Astrocyte (in vitro differentiated cells and primary cell): ENCODE measurements around the gene SARS1.

ENCODE experiments used
- EZH2 ChIP-seq: IDR thresholded peaks from 2 replicates; pipeline ENCODE4 v1.6.1; 2012; ENCODE audit warnings: mild to moderate bottlenecking, low read length, inconsistent platforms; ENCODE audit not compliant: insufficient read depth
- TF ChIP-seq, protein P1 (sequence below): IDR thresholded peaks from 2 replicates; pipeline ENCODE4 v1.5.1; 2011; ENCODE audit warnings: low read depth, mild to moderate bottlenecking, inconsistent platforms, low read length, moderate library complexity; ENCODE audit not compliant: insufficient read depth

DNA sequence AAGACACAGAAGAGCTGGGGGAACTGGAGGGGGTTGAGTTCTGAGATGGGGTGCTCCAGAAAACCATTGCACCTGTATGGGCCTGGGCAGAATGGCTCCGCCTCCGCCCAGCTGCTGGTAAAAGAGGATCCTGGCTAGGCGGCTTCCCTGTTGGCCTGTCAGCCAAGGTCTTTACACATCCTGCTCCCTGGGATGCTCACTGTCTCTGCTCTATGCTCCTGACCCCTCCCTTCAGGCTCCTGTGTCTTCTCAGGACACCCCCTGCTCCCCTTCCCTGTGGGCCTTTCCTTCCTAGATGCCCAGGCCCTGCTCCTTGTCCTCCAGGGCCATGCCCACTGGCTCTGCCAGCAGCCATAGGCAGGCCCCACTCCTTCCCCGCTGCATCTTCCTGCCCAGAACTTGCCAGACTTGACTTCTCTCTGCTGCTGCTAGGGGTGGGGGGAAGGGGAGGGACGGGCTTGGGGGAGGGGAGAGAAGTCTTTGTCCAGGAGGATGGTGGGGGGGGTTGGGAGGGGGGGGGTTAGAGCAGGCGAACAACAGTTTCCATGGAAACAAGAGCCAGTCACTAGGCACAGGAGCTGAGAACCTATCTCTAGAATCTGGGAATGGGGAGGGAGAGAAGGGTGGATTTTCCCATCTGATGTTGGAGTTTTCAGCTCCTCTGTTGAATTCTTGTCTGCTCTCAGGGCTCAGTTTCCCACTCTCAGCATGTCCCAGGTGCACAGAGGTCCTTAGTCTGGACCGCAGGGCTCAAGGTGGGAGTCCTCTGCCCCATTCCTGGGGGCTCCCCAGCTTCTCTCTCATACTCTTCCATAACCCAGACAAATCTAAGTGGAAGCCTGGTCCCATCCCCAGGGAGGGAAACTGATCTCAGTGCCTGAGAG is 46.2 kb downstream of the SARS1 start:
- TF ChIP-seq, protein P1, sequence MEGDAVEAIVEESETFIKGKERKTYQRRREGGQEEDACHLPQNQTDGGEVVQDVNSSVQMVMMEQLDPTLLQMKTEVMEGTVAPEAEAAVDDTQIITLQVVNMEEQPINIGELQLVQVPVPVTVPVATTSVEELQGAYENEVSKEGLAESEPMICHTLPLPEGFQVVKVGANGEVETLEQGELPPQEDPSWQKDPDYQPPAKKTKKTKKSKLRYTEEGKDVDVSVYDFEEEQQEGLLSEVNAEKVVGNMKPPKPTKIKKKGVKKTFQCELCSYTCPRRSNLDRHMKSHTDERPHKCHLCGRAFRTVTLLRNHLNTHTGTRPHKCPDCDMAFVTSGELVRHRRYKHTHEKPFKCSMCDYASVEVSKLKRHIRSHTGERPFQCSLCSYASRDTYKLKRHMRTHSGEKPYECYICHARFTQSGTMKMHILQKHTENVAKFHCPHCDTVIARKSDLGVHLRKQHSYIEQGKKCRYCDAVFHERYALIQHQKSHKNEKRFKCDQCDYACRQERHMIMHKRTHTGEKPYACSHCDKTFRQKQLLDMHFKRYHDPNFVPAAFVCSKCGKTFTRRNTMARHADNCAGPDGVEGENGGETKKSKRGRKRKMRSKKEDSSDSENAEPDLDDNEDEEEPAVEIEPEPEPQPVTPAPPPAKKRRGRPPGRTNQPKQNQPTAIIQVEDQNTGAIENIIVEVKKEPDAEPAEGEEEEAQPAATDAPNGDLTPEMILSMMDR = no peak
- no peak for TF ChIP-seq EZH2
